ENCODE results near the gene ELP1. TPM values are rescaled to one million over a fixed set of nuclear protein-coding genes. Genes with fewer than 3 reads are reported as not detected.

Gene ELP1
- total RNA-seq, 1 experiment from 2014 or later, result 27.9 TPM

DNA sequence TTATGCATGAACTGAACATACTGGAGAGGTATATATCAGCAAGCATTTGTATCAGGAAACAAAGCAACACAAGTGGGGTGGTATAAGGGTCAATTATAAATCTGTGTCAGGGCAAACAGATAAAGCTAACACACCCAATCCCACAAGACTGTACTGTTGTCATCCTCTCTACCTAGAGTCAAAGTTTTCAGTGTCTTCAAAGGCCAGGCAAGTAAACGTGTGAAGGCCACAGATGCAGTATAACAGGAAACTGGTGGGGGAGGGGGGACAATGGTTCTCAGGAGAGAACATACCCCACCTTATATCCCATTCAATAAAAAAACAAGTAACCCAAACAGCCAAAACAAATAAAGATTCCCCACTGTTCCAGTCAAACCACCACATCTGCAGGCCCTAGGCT is 22.1 kb downstream of the ELP1 start (continued):
- TF ChIP-seq FOXJ3 (CRISPR knock-in tag; IDR thresholded peaks at IDR 0.05; ENCODE audit: borderline replicate concordance) (no peak), ARID4B (CRISPR knock-in tag; IDR thresholded peaks at IDR 0.05; ENCODE audit: borderline replicate concordance) (no peak), ETV6 (CRISPR knock-in tag; IDR thresholded peaks at IDR 0.05) (no peak), ZNF121 (CRISPR knock-in tag; IDR thresholded peaks at IDR 0.05) (no peak), FOXP4 (CRISPR knock-in tag; IDR thresholded peaks at IDR 0.05) (no peak), IRF1 (CRISPR knock-in tag; IDR thresholded peaks at IDR 0.05) (no peak), HMGXB4 (CRISPR knock-in tag; IDR thresholded peaks at IDR 0.05) (no peak), ATF6 (CRISPR knock-in tag; IDR thresholded peaks at IDR 0.05) (no peak), ZNF423 (CRISPR knock-in tag; IDR thresholded peaks at IDR 0.05) (no peak)

GRCh38 chr9:108910914-108911313 is 23.0 kb downstream of the ELP1 start:
- H3K4me3 Mint-ChIP-seq, result no peak overlapping the region
- POLR2A ChIA-PET, result no interaction called here
- no peak overlapping the region for H3K27ac Mint-ChIP-seq
- ATAC-seq, result no peak
- CTCF ChIA-PET, result no interaction called here
- peaks cover 45% of the 10 kb centered on the region for H3K36me3 Mint-ChIP-seq
- H3K9me3 Mint-ChIP-seq, result no peaks in the 10 kb centered on the region
- no peaks in the 10 kb centered on the region for H3K27me3 Mint-ChIP-seq (ENCODE audit: low read depth)
- H3K4me1 Mint-ChIP-seq, result no peaks in the 10 kb centered on the region
- no peak for DNase-seq (ENCODE audit: low spot score)
- TF ChIP-seq ZSCAN18 (CRISPR knock-in tag; IDR thresholded peaks at IDR 0.05), result no peak
- TF ChIP-seq ELF4 (CRISPR knock-in tag; IDR thresholded peaks at IDR 0.05; ENCODE audit: low read depth), result no peak
- TF ChIP-seq, protein P1, sequence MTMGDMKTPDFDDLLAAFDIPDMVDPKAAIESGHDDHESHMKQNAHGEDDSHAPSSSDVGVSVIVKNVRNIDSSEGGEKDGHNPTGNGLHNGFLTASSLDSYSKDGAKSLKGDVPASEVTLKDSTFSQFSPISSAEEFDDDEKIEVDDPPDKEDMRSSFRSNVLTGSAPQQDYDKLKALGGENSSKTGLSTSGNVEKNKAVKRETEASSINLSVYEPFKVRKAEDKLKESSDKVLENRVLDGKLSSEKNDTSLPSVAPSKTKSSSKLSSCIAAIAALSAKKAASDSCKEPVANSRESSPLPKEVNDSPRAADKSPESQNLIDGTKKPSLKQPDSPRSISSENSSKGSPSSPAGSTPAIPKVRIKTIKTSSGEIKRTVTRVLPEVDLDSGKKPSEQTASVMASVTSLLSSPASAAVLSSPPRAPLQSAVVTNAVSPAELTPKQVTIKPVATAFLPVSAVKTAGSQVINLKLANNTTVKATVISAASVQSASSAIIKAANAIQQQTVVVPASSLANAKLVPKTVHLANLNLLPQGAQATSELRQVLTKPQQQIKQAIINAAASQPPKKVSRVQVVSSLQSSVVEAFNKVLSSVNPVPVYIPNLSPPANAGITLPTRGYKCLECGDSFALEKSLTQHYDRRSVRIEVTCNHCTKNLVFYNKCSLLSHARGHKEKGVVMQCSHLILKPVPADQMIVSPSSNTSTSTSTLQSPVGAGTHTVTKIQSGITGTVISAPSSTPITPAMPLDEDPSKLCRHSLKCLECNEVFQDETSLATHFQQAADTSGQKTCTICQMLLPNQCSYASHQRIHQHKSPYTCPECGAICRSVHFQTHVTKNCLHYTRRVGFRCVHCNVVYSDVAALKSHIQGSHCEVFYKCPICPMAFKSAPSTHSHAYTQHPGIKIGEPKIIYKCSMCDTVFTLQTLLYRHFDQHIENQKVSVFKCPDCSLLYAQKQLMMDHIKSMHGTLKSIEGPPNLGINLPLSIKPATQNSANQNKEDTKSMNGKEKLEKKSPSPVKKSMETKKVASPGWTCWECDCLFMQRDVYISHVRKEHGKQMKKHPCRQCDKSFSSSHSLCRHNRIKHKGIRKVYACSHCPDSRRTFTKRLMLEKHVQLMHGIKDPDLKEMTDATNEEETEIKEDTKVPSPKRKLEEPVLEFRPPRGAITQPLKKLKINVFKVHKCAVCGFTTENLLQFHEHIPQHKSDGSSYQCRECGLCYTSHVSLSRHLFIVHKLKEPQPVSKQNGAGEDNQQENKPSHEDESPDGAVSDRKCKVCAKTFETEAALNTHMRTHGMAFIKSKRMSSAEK (CRISPR knock-in tag; IDR thresholded peaks at IDR 0.05; ENCODE audit: borderline replicate concordance), result no peak
- no peak for TF ChIP-seq HMGXB4 (CRISPR knock-in tag; IDR thresholded peaks at IDR 0.05)
- TF ChIP-seq SMAD4 (CRISPR knock-in tag; IDR thresholded peaks at IDR 0.05), result no peak
- no peak for TF ChIP-seq AR (CRISPR knock-in tag; IDR thresholded peaks at IDR 0.05)

Data from WTC11 (cell line).